Measurements from ENCODE around the gene MINDY4.

MINDY4 gene

GRCh38 chr7:30782690-30783089 lies 11.5 kb downstream of the MINDY4 start:
- TF ChIP-seq CTCF (conservative IDR thresholded peaks at IDR 0.05; ENCODE audit: low read length): no peak
- no peak for DNase-seq (ENCODE audit: low read depth)
- no peak overlapping the region for H3K4me3 ChIP-seq (ENCODE audit: low read length)

- no peak for TF ChIP-seq CTCF (conservative IDR thresholded peaks at IDR 0.05; ENCODE audit: low read length)
Measured at GRCh38 chr7:30785786-30786185, 14.6 kb downstream of the MINDY4 start.

GRCh38 chr7:30787486-30787885 lies 16.3 kb downstream of the MINDY4 start:
- no peak for TF ChIP-seq CTCF (conservative IDR thresholded peaks at IDR 0.05; ENCODE audit: low read length)
- no peak for DNase-seq (ENCODE audit: low read depth)
- no peak overlapping the region for H3K4me3 ChIP-seq (ENCODE audit: low read length)

More at GRCh38 chr7:30785786-30786185, 14.6 kb downstream of the MINDY4 start:
- no peak overlapping the region for H3K4me3 ChIP-seq (ENCODE audit: low read length)
- DNase-seq (ENCODE audit: low read depth): no peak

- TF ChIP-seq CTCF (conservative IDR thresholded peaks at IDR 0.05; ENCODE audit: low read length): no peak
- no peak for DNase-seq (ENCODE audit: low read depth)
- H3K4me3 ChIP-seq (ENCODE audit: low read length): no peak overlapping the region
Measured at GRCh38 chr7:30788640-30789333, 17.6 kb downstream of the MINDY4 start.

- DNase-seq (ENCODE audit: low read depth): peak; percentile 87
- no peak overlapping the region for H3K4me3 ChIP-seq (ENCODE audit: low read length)
- no peak for TF ChIP-seq CTCF (conservative IDR thresholded peaks at IDR 0.05; ENCODE audit: low read length)
Measured at GRCh38 chr7:30789334-30789711, 18.1 kb downstream of the MINDY4 start.

- no peak for TF ChIP-seq CTCF (conservative IDR thresholded peaks at IDR 0.05; ENCODE audit: low read length)
- peak; percentile 38 for DNase-seq (ENCODE audit: low read depth)
- H3K4me3 ChIP-seq (ENCODE audit: low read length): no peak overlapping the region
Measured at GRCh38 chr7:30790356-30790755, 19.1 kb downstream of the MINDY4 start.

GRCh38 chr7:30791114-30791513 lies 19.9 kb downstream of the MINDY4 start:
- no peak for TF ChIP-seq CTCF (conservative IDR thresholded peaks at IDR 0.05; ENCODE audit: low read length)
- DNase-seq (ENCODE audit: low read depth): no peak
- H3K4me3 ChIP-seq (ENCODE audit: low read length): no peak overlapping the region
